Fibroblast of upper back skin (primary cell): ENCODE results near the gene VSTM4.

Source experiments
- DNase-seq: peaks from one replicate; pipeline ENCODE4 v3.0.0-alpha.2; 2013

VSTM4 gene

GRCh38 chr10:49116509-49117375 lies 1.4 kb upstream of the VSTM4 start:
- DNase-seq, result no peak

- no peak for DNase-seq
Observed at GRCh38 chr10:49115796-49116508, 630 bp upstream of the VSTM4 start.

GRCh38 chr10:49114718-49115014 lies 656 bp downstream of the VSTM4 start:
- no peak for DNase-seq

DNA sequence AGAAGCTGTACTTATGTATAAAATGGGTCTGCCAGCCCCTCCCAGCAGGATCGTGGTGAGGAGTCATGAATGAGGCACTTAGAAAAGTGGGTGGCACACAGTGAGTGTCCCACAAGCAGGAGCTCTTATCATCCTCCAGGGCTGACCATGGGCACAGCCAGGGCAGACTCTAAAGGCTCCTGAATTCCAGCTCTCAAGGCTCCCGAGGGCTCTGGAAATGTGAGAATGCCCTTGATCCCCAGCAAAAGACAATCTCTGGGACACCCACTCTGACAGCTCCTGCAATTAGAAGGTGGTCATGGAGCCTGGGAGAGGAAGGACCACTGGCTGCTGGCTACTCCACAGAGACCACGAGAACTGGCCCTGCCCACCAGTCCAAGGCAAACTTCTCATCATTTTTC lies 1.6 kb downstream of the VSTM4 start:
- no peak for DNase-seq

DNA sequence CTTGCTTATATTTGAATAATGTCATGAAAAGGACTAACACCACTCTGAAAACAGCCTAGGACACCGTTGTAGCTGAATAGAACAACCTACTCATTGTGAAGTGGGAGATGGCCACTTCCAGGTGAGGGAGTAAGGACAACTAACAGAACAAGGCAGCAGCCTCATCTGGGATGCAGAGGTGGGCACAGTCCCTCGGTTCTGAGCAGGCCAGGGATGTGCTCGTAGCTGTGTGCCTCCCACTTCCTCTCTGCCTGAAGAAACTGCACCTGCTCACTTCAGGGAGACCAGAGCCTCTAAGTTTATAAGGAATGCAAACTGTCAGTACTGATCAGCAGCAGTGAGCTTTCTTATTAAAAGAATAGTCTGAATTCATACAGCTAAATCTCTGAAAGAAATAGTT lies 2.5 kb downstream of the VSTM4 start:
- DNase-seq, result no peak

DNA sequence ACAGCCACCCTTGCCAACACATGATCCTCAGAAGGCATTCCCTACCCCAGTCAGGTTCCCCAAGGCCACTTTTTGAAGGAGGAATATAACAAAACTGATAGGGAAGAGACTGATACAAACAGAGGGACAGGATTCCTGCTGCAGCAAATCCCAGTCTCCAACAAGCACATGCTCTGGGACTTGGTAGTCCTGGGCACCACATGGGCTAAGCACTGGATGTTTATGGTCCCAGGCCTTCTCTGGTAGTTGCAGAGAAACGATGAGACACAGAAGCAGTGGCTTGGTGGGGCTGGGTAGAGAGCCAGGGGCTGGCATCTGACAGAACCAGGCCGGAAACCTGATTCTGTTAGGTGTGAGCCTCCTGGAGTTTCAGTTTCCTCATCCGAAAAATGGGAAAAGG lies 3.2 kb downstream of the VSTM4 start:
- no peak for DNase-seq

- DNase-seq, result no peak
Observed at GRCh38 chr10:49111320-49111698, 4.0 kb downstream of the VSTM4 start.

- DNase-seq, result no peak
Observed at GRCh38 chr10:49110684-49111319, 4.5 kb downstream of the VSTM4 start.

GRCh38 chr10:49109669-49110340 lies 5.5 kb downstream of the VSTM4 start:
- DNase-seq, result peak; percentile 92

DNA sequence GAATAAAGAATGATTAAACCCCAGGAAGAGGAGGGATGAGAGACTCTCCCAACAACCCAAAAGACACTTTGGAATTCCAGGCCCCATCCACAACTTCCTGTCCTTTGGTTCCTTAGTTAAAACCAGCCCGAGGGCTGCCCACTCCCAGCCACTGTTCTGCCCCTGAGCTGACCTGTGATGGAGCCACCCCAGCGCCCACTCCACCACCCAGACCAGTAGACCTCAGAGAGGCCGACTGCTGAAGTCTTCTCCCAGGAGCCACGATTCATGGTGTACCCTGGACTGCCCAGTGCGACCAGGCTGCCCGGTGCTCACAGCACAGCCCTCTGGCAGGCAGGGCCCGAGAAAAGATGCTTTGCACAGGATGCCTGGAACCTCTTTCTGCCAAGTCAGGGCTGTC lies 6.7 kb downstream of the VSTM4 start:
- DNase-seq, result no peak

GRCh38 chr10:49107887-49108267 lies 7.4 kb downstream of the VSTM4 start:
- DNase-seq, result no peak

- DNase-seq, result no peak
Observed at GRCh38 chr10:49107111-49107886, 8.0 kb downstream of the VSTM4 start.

GRCh38 chr10:49106451-49106850 lies 8.9 kb downstream of the VSTM4 start:
- DNase-seq, result no peak

GRCh38 chr10:49105076-49105475 lies 10.2 kb downstream of the VSTM4 start:
- DNase-seq, result no peak

GRCh38 chr10:49104323-49104722 lies 11.0 kb downstream of the VSTM4 start:
- DNase-seq, result no peak

DNA sequence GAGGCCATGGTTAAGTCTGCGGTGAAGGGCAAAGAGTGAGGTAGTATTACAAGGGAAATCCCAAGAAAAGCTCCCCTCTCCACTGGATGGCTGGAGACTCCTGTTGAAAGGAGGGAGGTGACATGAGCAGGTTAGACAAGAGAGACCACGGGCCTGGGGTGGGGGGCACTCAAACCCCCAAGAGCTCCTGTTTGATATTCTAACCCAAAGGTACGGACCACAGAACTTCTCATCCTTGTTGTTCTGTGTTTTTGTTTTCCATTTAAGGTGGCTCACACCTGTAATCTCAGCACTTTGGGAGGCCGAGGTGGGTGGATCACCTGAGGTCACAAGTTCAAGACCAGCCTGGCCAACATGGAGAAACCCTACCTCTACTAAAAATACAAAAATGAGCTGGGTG lies 11.6 kb downstream of the VSTM4 start:
- no peak for DNase-seq

- DNase-seq, result no peak
Observed at GRCh38 chr10:49099046-49099445, 16.3 kb downstream of the VSTM4 start.

GRCh38 chr10:49096890-49097445 lies 18.4 kb downstream of the VSTM4 start:
- no peak for DNase-seq

DNA sequence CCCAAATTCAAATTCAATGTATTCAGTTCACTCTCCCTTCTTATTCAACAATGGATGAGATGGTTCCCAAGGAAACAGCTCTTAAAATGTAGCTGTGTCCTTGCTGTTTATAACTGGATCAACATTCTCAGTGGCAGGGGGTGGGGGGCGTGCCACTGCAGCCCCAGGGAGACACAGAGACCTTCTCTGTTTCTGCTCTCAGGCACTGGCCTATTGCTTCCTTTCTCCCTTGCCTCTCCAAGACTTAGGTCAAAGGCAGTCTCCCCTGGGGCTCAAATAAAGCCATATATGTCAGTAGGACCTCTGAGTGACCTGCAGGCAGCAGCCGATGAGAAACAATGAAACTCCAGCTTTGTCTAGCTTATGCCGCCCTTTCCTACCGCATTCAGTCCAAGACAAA lies 20.7 kb downstream of the VSTM4 start:
- DNase-seq, result no peak

DNA sequence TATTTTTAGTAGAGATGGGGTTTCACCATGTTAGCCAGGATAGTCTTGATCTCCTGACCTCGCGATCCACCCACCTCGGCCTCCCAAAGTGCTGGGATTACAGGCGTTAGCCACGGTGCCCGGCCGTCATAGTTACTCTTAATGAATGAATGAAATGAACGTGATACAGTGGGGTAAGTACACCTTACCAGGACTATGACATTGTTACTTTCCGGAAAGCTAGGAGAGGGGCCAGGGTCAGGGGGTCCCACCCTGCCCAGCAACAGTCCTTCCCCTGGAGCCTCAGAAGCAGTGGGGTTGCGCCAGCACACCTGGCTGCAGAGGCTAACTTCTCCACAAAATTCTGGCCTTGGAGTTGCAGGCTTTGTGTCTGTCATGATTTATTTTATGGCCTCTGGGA lies 21.4 kb downstream of the VSTM4 start:
- DNase-seq, result no peak

DNA sequence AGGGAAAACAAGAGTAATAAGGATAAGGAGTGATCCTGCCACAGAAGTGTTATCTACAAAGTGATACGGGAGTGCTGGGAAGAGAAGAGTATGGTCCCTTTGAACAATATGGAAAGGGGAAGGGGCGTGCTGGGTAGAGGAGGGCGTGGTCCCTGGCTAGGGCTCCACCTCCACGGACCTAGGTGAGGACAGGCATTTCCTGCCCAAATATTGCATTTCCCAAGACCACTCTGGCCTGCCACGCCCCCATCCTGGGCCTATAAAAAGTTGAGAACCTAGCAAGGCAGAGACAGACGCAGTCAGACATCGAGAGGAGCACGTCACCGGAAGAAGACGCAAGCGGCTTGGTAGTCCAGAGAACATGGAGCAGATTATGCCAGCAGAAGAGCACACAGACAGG lies 22.8 kb downstream of the VSTM4 start:
- DNase-seq, result no peak

- DNase-seq, result no peak
Observed at GRCh38 chr10:49091450-49092210, 23.7 kb downstream of the VSTM4 start.
